ENCODE data around the gene SMARCAL1. TPM values are rescaled to one million over a fixed set of nuclear protein-coding genes. Genes with fewer than 3 reads are reported as not detected.

SMARCAL1 gene
- total RNA-seq, 6 experiments from 2014 or later = 6.1 to 11.0 (median 7.9) TPM

DNA sequence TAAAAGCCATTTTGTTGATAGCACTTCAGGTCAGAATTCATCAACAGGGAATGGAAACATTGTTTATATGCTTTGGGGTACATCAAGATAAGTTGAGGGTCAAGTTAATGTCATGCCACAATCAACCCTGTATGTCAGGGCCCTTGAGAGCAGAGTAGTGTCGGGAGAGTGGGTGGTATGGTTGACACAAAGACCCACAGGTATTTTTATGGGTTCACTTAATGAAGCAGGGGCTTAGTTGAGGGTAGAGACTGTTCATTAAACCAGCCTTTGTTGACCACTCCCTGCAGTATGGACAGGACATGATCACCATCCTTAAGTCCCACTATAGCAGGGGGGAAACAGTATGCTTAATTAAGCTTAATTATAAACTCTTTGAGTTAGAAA lies 92.1 kb downstream of the SMARCAL1 start:
- Histone ChIP-seq H3K27ac (no peak overlapping the region), H3K36me3 (peaks cover 8 to 50% (median 26%) of the 10 kb centered on the region in 4 donors), H3K27me3 (no peaks in the 10 kb centered on the region), H3K4me3 (no peak overlapping the region), H3K4me1 (peaks cover 0 to 14% (median 5%) of the 10 kb centered on the region in 4 donors), H3K9me3 (no peaks in the 10 kb centered on the region)
- intact Hi-C loops (cut with DNase I) = no loop called here
- TF ChIP-seq POLR2A (IDR thresholded peaks at IDR 0.05) = no peak
- TF ChIP-seq, protein P1, sequence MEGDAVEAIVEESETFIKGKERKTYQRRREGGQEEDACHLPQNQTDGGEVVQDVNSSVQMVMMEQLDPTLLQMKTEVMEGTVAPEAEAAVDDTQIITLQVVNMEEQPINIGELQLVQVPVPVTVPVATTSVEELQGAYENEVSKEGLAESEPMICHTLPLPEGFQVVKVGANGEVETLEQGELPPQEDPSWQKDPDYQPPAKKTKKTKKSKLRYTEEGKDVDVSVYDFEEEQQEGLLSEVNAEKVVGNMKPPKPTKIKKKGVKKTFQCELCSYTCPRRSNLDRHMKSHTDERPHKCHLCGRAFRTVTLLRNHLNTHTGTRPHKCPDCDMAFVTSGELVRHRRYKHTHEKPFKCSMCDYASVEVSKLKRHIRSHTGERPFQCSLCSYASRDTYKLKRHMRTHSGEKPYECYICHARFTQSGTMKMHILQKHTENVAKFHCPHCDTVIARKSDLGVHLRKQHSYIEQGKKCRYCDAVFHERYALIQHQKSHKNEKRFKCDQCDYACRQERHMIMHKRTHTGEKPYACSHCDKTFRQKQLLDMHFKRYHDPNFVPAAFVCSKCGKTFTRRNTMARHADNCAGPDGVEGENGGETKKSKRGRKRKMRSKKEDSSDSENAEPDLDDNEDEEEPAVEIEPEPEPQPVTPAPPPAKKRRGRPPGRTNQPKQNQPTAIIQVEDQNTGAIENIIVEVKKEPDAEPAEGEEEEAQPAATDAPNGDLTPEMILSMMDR (IDR thresholded peaks at IDR 0.05) = no peak
- ATAC-seq = no peak
- WGBS (ENCODE audit: insufficient coverage, low coverage, low lambda C conversion rate, missing lambda C conversion rate) = 100% methylated on average over 1 of the region's 1 CpG
- DNase-seq = no peak

DNA sequence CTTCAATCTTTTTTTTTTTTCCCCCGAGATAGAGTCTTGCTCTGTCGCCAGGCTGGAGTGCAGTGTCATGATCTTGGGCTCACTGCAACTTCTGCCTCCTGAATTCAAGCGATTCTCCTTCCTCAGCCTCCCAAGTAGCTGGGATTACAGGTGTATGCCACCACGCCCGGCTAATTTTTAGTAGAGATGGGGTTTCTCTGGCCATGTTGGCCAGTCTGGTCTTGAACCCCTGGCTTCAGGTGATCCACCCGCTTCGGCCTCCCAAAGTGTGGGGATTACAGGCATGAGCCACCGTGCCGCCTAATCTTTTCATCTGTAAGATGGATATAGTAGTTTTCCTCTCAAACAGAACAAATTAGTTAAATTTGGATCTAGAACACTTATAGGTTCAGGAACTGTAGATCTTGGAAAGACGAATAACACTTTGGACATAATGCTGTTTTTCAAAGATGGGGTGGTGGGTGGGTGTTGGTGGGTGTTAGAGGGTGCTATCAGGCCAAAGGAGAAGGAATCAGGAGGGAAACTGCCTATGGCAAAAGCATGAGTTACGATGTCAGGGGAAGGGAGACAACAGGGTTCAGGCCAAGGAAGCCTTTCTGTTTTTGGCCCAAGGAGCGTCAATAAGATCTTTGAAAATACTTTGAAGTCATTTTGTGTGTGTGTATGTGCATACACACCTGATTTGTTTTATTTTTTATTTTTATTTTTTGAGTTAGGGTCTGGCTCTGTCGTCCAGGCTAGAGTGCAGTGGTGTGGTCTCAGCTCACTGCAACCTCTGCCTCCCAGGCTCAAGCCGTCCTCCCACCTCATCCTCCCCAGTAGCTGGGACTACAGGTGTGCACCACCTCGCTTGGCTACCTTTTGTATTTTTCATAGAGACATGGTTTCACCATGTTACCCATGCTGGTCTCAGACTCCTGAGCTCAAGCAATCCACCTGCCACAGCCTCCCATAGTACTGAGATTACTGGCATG lies 93.1 kb downstream of the SMARCAL1 start:
- no peak overlapping the region for H3K27ac ChIP-seq
- peaks cover 0 to 4% (median under 1%) of the 10 kb centered on the region in 4 donors for H3K4me1 ChIP-seq
- no peak for DNase-seq
- H3K36me3 ChIP-seq = peaks cover 8 to 43% (median 20%) of the 10 kb centered on the region in 4 donors
- peak; percentile 13 for TF ChIP-seq POLR2A (IDR thresholded peaks at IDR 0.05)
- TF ChIP-seq, protein P1 (IDR thresholded peaks at IDR 0.05) = no peak
- intact Hi-C loops (cut with DNase I) = no loop called here
- no peak overlapping the region for H3K4me3 ChIP-seq
- no peaks in the 10 kb centered on the region for H3K9me3 ChIP-seq
- ATAC-seq = no peak
- H3K27me3 ChIP-seq = no peaks in the 10 kb centered on the region
- whole genome bisulfite sequencing (ENCODE audit: insufficient coverage, low coverage, low lambda C conversion rate, missing lambda C conversion rate) = 90% methylated on average over 14 of the region's 15 CpGs

DNA sequence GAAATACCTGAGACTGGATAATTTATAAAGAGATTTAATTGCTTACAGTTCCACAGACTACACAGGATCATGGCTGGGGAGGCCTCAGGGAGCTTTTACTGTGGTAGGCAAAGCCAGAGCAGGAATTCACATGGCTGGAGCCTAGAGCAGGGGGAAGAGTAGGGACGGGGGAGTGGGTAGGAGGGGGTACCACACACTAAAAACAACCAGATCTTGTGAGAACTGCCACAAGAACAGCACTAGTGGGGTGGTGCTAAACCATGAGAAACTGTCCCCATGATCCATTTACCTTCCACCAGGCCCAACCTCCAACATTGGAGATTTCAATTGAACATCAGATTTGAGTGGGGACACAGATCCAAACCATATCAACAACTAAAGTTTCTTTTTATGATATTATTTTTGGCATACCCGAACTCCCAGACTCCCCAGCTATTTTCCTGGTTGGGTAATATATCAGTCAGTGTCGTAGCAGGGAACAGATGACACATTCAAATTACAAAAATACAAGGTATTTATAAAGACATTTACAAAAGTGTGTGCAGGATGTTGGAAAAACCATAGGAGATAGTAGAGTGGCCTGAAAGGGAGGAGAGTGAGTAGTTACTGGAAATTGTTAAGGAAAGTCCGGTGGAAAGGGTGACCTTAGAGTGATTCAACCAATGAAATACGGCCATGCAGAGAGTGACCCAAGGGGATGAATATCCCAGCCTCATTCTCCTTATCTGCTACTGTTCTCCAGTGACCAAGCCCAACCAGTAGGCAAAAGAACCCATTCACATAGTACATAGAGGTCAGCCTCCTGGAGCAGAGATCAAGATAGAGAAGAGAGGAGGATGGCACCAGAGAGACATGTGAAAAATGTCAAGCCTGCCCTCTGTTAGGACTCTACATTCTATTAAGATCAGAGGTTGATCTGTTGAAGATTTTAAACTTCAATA lies 95.2 kb downstream of the SMARCAL1 start:
- TF ChIP-seq, protein P1 (IDR thresholded peaks at IDR 0.05) = no peak
- no peak for TF ChIP-seq POLR2A (IDR thresholded peaks at IDR 0.05)
- intact Hi-C loops (cut with DNase I) = no loop called here
- H3K4me1 ChIP-seq = no peaks in the 10 kb centered on the region
- peaks cover 0 to 22% (median 11%) of the 10 kb centered on the region in 4 donors for H3K36me3 ChIP-seq
- WGBS (ENCODE audit: insufficient coverage, low coverage, low lambda C conversion rate, missing lambda C conversion rate) = 82% methylated on average over 5 of the region's 5 CpGs
- DNase-seq (no peak), ATAC-seq (peak in 2 of 4 donors; percentile 13 to 31)
- H3K4me3 ChIP-seq = no peak overlapping the region
- no peaks in the 10 kb centered on the region for H3K27me3 ChIP-seq
- no peak overlapping the region for H3K27ac ChIP-seq
- no peaks in the 10 kb centered on the region for H3K9me3 ChIP-seq

GRCh38 chr2:216508229-216508628 lies 95.9 kb downstream of the SMARCAL1 start:
- TF ChIP-seq, protein P1 (IDR thresholded peaks at IDR 0.05) = no peak
- TF ChIP-seq POLR2A (IDR thresholded peaks at IDR 0.05) = no peak
- intact Hi-C loops (cut with DNase I) = no loop called here
- Histone ChIP-seq H3K4me3 (no peak overlapping the region), H3K27me3 (no peaks in the 10 kb centered on the region), H3K4me1 (no peaks in the 10 kb centered on the region), H3K27ac (no peak overlapping the region), H3K9me3 (no peaks in the 10 kb centered on the region), H3K36me3 (peaks cover 0 to 15% (median 3%) of the 10 kb centered on the region in 4 donors)
- 100% methylated on average over 1 of the region's 1 CpG for WGBS (ENCODE audit: insufficient coverage, low coverage, low lambda C conversion rate, missing lambda C conversion rate)
- peak in 3 of 4 donors; percentile 8 to 22 (median 19) for ATAC-seq
- no peak for DNase-seq

All from right lobe of liver (tissue), 6 donors.